EL (cell line): ENCODE data around the gene GADD45A.

Experiments
- DNase-seq: peaks from one replicate; pipeline ENCODE4 v3.0.0-alpha.2; 2016

The GADD45A gene

DNA sequence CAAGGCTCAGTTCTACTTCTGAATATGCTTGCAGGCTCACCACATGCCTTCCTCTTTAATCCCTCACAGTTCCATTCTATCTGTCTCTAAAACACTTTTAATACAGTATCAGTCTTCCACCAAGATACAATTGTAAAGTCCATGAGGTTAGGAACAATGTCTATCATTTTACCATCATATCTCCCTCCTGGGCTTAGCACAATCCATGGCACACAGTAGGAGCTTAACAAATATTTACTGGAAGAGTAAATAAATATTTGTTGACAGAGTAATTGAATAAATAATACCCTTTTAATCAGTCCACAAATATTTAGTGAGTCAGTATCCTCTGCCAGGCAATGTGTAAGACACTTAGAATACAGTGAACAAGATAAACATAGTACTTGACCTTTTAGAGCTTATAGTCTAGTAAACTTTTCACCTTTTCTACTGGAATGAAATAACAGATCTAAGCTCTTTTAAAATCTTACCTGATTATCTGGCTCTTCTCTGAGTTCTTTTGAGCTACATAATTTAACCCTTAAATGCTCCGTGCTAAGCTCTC, 12.7 kb upstream of the GADD45A start:
- DNase-seq: no peak

DNA sequence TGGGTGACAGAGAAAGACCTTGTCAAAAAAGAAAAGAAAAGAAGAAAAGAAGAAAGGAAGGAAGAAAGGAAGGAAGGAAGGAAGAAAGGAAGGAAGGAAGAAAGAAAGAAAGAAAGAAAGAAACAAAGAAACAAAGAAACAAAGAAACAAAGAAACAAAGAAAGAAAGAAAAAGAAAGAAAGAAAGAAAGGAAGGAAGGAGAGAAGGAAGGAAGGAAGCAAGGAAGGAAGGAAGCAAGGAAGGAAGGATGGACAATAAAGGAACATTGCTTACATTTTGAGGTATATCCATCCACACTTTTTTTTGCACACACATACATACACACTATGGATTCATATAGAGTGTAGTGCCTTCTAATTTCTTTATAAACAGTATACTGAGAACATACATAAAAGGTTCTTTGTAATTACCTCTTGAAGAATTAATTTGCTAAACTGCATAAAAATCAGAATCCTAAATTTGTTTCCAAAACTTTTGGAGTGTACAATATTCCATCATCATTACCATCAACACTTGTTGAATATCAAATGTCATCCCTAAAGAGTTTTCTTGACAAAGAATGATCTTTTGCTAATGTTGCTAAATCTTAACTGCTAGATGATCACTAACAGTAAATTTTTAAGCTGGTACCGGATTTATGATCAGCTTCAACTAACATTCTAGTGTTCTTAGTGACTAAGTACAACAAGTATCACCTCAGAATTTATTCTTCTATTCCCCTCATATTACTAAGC, 11.4 kb upstream of the GADD45A start:
- no peak for DNase-seq

GRCh38 chr1:67674260-67675011, 10.6 kb upstream of the GADD45A start:
- peak; percentile 54 for DNase-seq

DNA sequence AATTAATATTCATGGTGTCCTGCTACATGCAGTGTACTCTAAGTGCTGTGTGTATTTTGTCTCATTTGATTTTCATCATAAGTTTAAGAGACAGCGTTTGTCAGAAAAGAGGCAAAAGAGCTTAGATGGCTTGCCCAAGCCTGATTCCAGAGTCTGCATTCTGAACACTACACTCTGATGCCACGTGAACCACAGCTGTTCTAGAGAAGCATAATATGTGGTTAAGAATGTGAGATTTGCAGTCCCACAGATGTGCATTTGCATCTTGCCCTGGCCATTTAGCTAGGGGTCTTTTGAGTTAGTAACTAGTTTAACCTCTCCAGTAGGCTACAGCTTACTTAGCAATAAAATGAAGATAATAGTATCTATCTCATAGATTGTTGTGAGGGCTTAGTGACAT, 9.2 kb upstream of the GADD45A start:
- peak; percentile 38 for DNase-seq

DNA sequence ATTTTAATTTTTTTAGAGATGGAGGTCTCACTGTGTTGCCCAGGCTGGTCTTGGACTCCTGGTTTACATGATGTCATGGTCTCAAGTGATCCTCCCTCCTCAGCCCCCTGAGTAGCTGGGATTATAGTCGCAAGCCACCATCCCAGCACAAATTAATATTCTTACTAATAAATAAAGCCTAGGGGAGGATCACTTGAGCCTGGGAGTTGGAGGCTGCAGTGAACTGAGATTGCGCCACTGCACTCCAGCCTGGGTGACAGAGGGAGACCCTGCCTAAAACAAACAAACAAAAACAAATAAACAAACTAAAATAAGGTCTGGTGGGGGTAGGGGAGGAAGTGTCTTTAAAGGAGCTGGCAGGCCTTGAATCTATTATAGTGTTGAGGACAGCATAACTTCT, 8.7 kb upstream of the GADD45A start:
- DNase-seq: no peak

- no peak for DNase-seq
Observed at GRCh38 chr1:67676946-67677345, 8.1 kb upstream of the GADD45A start.

- no peak for DNase-seq
Observed at GRCh38 chr1:67677408-67677807, 7.6 kb upstream of the GADD45A start.

GRCh38 chr1:67677930-67678329, 7.1 kb upstream of the GADD45A start:
- DNase-seq: no peak

DNA sequence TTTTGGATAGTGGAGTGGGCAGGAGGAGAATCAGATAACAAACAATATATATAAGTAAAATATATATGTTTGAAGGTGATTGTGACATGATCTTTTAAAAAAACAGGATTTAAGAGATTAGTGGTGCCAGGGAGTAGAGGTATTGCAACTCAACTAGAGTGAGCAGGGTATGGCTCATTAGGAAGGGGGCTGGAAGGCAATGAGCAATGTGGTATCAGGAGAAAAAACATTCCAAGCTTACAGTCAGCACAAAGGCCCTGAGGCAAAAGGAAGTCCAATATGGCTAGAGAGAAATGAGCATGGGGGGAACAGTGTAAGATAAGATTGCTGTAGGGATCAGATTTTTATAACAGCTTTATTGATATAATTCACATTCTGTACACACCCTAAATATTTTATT, 5.3 kb upstream of the GADD45A start:
- peak; percentile 92 for DNase-seq

GRCh38 chr1:67680486-67680885, 4.5 kb upstream of the GADD45A start:
- DNase-seq: peak; percentile 42

DNA sequence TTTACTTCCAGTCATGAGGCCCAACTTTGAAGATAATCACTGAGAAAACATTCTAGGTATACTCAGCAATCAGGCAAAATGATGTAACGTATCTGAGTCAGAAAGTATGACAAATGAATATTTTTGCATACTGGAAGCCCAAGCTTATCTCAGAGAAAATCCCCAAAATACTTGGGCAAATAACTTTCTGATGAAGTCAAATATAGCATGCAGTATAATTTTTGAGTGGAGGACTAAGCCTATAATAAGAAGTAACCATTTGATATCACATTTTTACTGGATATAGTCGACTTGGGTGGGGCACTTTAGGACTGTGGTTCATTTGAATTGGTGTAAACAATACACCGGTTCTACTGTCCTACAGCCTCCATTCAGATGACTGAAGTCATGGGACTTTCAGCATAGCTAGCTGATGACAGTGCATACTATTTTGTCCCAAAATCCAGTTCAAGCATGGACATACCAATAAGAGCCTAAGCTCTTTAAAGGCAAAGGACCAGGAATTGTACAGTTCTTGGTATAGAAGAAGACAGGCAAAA, 2.3 kb upstream of the GADD45A start:
- peak; percentile 95 for DNase-seq

DNA sequence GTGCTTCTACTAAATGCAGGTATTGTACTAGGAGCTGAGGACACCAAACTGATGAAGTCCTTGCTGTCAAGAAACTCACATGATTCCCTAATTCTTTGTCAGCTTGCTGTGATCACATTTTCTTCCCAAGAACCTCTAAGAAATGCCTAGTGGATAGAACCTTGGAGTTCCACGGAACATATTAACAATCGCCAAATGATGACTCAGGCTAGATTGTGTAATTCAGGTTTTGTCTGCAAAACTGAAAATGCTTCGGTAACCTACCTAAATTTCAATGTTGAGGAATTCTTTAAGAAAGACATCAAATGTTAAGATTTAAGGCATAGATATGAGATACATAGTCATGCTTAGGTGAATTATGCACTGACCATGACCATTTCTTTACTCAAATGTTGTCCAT, 1.7 kb upstream of the GADD45A start:
- DNase-seq: peak; percentile 82

DNA sequence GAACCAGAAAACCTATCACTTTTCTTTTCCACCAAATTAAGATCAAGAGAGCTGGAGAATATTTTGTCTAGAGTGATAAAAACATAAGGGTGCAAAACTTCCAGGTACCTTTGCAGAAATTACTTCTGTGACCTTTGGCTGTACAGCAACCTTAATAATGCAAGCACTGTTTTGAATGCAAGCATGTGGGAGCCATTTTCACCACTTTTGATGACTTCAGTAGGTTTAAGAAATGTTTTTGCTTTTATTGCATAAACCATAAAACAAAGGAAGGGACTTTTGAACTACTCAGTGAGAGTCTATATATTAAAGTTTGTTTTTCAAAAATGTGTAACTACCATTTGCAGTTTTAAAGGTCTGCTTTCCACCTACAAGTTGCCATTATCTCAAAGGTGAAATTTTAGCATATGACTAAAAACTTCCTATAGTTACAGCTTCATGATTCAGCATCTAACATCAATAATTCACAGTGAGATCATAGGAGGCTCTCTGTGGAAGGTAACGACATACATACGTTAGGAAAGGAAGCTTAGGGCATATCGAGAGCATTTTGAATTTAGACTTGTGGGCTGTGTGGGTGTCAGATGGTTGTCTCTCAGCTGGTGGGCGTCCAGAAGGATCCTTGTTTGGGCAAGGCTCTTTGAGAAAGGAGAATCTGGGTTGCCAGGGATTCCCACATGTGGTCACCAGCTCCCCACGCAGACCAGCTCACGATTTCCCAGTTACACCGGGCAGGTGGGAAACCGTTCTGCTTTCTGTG, 1.1 kb upstream of the GADD45A start:
- DNase-seq: peak; percentile 64

- DNase-seq: no peak
Observed at GRCh38 chr1:67684526-67685066, 405 bp upstream of the GADD45A start.

GRCh38 chr1:67685558-67686266, 711 bp downstream of the GADD45A start:
- peak; percentile 52 for DNase-seq

- peak; percentile 99 for DNase-seq
Observed at GRCh38 chr1:67686267-67687197, 1.5 kb downstream of the GADD45A start.

DNA sequence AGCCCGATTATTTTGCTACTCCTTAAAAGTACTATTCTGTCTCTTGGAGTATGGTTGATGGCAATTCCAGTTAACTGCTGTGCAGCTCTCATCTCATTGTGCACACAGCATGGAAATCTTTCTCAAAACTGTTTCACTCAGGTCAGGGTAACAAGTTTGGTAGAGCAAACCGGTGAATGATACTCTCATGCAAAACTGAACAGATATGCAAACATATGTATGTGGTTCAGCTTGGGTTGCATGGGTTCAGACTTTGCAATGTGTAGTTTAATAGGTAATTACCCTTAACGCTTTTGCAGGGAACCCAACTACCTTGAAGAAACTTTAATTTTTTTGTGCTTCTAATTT, 2.2 kb downstream of the GADD45A start:
- peak; percentile 16 for DNase-seq

- peak; percentile 88 for DNase-seq
Observed at GRCh38 chr1:67687649-67688048, 2.6 kb downstream of the GADD45A start.

DNA sequence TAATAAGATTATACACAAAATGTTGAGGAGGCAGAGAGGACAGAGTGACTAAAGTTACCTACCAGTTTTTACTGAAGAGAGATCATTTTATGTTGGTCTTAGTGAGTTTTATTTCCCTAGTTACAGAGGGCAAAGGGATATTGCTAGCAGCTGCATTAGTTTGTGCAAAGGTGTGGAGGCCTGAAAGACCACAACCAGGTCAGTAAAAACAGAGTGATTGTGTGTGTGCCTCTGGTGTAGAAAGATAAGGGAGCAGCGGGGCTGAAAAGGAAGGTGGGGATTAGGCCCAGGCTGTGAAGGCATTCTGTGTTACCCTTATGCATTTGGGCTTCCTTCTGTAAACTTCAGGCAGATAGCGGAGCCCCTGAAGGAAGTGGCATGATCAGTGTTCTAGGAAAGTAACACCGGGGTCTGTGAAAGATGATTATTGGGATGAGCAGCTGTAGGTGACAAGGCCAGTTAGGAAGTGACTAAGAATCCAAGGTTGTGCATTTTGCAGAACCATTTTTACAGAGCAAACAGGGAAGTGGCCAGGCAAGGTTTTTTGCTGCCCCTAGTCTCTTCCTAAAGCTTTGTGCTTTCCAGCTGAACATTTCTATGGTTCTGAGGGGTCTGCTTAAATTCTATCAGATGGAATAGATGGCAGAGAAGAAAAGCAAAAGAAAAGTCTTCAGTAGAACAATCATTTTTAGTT, 3.7 kb downstream of the GADD45A start:
- DNase-seq: peak; percentile 44

DNA sequence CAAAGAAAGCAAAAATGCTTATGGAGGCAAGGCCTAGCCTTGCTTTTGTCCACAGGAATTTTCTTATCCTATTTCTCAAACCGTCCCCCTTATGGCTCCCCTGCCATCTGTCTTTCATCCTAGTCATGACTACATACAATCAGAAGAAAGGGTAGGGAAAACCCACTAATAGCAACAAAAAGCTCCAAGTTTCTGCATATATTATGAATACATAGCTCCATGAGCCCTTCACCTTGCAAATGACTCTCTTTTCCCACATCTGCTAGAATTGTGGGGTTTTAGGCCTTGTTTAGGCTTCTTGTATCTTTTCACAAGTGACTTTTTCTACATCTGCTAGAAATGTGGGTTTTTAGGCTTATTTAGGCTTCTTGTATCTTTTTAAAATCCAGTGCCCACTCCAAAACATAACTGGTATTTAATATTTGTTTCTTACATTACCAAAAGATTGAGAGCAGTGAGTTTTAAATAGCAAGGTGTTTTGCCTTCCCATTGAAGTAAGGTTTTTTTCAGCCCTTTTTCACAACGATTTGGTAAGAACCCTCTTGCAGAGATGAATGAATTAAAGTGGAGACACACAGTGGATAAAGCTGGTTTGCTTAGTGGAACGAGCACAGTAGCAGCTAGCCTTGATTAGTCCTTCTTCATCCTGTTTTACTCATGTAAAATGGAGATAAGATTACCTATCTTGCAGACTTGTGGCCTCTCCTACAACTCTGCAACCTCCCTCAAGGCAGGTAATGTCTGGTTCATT, 4.4 kb downstream of the GADD45A start:
- DNase-seq: peak; percentile 49
